Natural killer cell treated with Interleukin-12 subunit alpha and Interleukin-12 subunit beta and Interleukin-15 and Interleukin-18, amount 100 ng/mL, for 72 hours (primary cell): ENCODE data around the gene TIMM22. TPM values are rescaled to one million over a fixed set of nuclear protein-coding genes. Genes with fewer than 3 reads are reported as not detected.
"Not testable (repeated sequence)": the region's sequence is repeated elsewhere in the genome, so short reads cannot be mapped to it uniquely, and the experiment has no call there.

Experiments
- ATAC-seq, 2 donors: fragments of 150-1000 bp; cut with Tn5 transposase in 1 of 2; sonication (Bioruptor Pico), chemical (Tn5 transposase) in 1 of 2; 2 replicates each; pipeline ENCODE4 v1.10.0; 2021
- DNase-seq: peaks from one replicate; pipeline ENCODE4 v3.0.0; 2022; ENCODE audit warnings: low spot score
- H3K27ac Mint-ChIP-seq, 2 donors: 1 replicate in 1 of 2; 2 replicates in 1 of 2; pipeline ENCODE4 v1.8.0; 2022; ENCODE audit warnings: mixed read lengths in 2 of 2, mild to moderate bottlenecking in 1 of 2, moderate library complexity in 1 of 2
- H3K27me3 Mint-ChIP-seq, 2 donors: 1 replicate in 1 of 2; 2 replicates in 1 of 2; pipeline ENCODE4 v1.8.0; 2022; ENCODE audit warnings: mixed read lengths in 2 of 2
- H3K36me3 Mint-ChIP-seq: one replicate; pipeline ENCODE4 v1.8.0; 2022; ENCODE audit warnings: mixed read lengths
- H3K4me1 Mint-ChIP-seq, 2 donors: 1 replicate in 1 of 2; 2 replicates in 1 of 2; pipeline ENCODE4 v1.8.0; 2022; ENCODE audit warnings: low read depth in 2 of 2, mixed read lengths in 2 of 2, mild to moderate bottlenecking in 1 of 2
- H3K4me3 Mint-ChIP-seq: one replicate; pipeline ENCODE4 v1.8.0; 2022; ENCODE audit warnings: mixed read lengths
- H3K9me3 Mint-ChIP-seq: 2 replicates; pipeline ENCODE4 v1.8.0; 2022; ENCODE audit warnings: mixed read lengths
- total RNA-seq, 2 donors: library from RNA; stranded (reverse); gene quantifications; one replicate each; pipeline ENCODE4 v1.2.3, GENCODE V29; 2022

Gene TIMM22
- total RNA-seq, 2 donors from 2014 or later: 12.7 to 19.8 TPM

GRCh38 chr17:979212-979538 is 17.8 kb upstream of the TIMM22 start:
- peaks cover 8 to 16% of the 10 kb centered on the region in 2 donors for H3K4me1 Mint-ChIP-seq

GRCh38 chr17:979539-980405 is 17.2 kb upstream of the TIMM22 start, which contains the start of gene NXN:
TSS of gene NXN (minus strand) at chr17:979776.
- Mint-ChIP-seq H3K9me3 (no peaks in the 10 kb centered on the region), H3K27me3 (peaks cover 16 to 26% of the 10 kb centered on the region in 2 donors), H3K27ac (no peak within 1 kb of the TSS), H3K4me1 (peaks cover 8 to 16% of the 10 kb centered on the region in 2 donors), H3K4me3 (peak within 1 kb of the TSS; percentile 85), H3K36me3 (no peaks in the 10 kb centered on the region)
- ATAC-seq (peak; percentile 95 to 97), DNase-seq (peak; percentile 92)

More at GRCh38 chr17:979212-979538, 17.8 kb upstream of the TIMM22 start:
- Mint-ChIP-seq H3K9me3 (no peaks in the 10 kb centered on the region), H3K36me3 (no peaks in the 10 kb centered on the region), H3K4me3 (no peak overlapping the region), H3K27me3 (peaks cover 19 to 32% of the 10 kb centered on the region in 2 donors), H3K27ac (no peak overlapping the region)
- DNase-seq: no peak
- ATAC-seq: no peak

- peaks cover 14 to 23% of the 10 kb centered on the region in 2 donors for H3K27me3 Mint-ChIP-seq
Measured at GRCh38 chr17:980406-981291, 16.3 kb upstream of the TIMM22 start.

GRCh38 chr17:981292-981658 is 15.7 kb upstream of the TIMM22 start:
- Mint-ChIP-seq H3K36me3 (no peaks in the 10 kb centered on the region), H3K27me3 (peaks cover 11 to 20% of the 10 kb centered on the region in 2 donors), H3K9me3 (no peaks in the 10 kb centered on the region), H3K4me3 (peak overlapping the region; percentile 63), H3K27ac (no peak overlapping the region), H3K4me1 (peaks cover 8 to 16% of the 10 kb centered on the region in 2 donors)
- ATAC-seq (no peak), DNase-seq (no peak)

More at GRCh38 chr17:980406-981291, 16.3 kb upstream of the TIMM22 start:
- Mint-ChIP-seq H3K9me3 (no peaks in the 10 kb centered on the region), H3K27ac (no peak overlapping the region), H3K4me1 (peaks cover 8 to 16% of the 10 kb centered on the region in 2 donors), H3K4me3 (peak overlapping the region; percentile 85), H3K36me3 (no peaks in the 10 kb centered on the region)
- peak; percentile 45 to 53 for ATAC-seq
- DNase-seq: peak; percentile 68

- Mint-ChIP-seq H3K27me3 (no peaks in the 10 kb centered on the region), H3K36me3 (no peaks in the 10 kb centered on the region), H3K9me3 (no peaks in the 10 kb centered on the region), H3K4me1 (peaks cover 4 to 11% of the 10 kb centered on the region in 2 donors), H3K4me3 (no peak overlapping the region), H3K27ac (no peak overlapping the region)
- ATAC-seq (no peak), DNase-seq (no peak)
Measured at GRCh38 chr17:983921-984320, 13.0 kb upstream of the TIMM22 start.

- H3K27ac Mint-ChIP-seq: no peak overlapping the region
- no peak for DNase-seq
- ATAC-seq: no peak
Measured at GRCh38 chr17:986322-986929, 10.5 kb upstream of the TIMM22 start.

GRCh38 chr17:987931-988330 is 9.0 kb upstream of the TIMM22 start:
- no peak for DNase-seq
- Mint-ChIP-seq H3K9me3 (no peaks in the 10 kb centered on the region), H3K27ac (no peak overlapping the region), H3K4me3 (no peak overlapping the region), H3K4me1 (no peaks in the 10 kb centered on the region), H3K27me3 (no peaks in the 10 kb centered on the region), H3K36me3 (no peaks in the 10 kb centered on the region)
- no peak for ATAC-seq

More at GRCh38 chr17:986322-986929, 10.5 kb upstream of the TIMM22 start:
- Mint-ChIP-seq H3K4me1 (no peaks in the 10 kb centered on the region), H3K9me3 (no peaks in the 10 kb centered on the region), H3K4me3 (no peak overlapping the region), H3K27me3 (no peaks in the 10 kb centered on the region), H3K36me3 (no peaks in the 10 kb centered on the region)

- Mint-ChIP-seq H3K27me3 (no peaks in the 10 kb centered on the region), H3K36me3 (peaks cover 4% of the 10 kb centered on the region), H3K4me1 (no peaks in the 10 kb centered on the region), H3K9me3 (peaks cover 6% of the 10 kb centered on the region), H3K4me3 (no peak overlapping the region), H3K27ac (no peak overlapping the region)
- no peak for DNase-seq
- ATAC-seq: no peak
Measured at GRCh38 chr17:988561-988960, 8.4 kb upstream of the TIMM22 start.

- Mint-ChIP-seq H3K27ac (no peak overlapping the region), H3K9me3 (peaks cover 13% of the 10 kb centered on the region), H3K4me3 (no peak overlapping the region), H3K36me3 (peaks cover 13% of the 10 kb centered on the region), H3K27me3 (no peaks in the 10 kb centered on the region), H3K4me1 (peaks cover 7 to 10% of the 10 kb centered on the region in 2 donors)
- DNase-seq: no peak
- no peak for ATAC-seq
Measured at GRCh38 chr17:992933-993332, 4.0 kb upstream of the TIMM22 start.

- not testable (repeated sequence) for H3K27me3 Mint-ChIP-seq, H3K4me3 Mint-ChIP-seq, DNase-seq, ATAC-seq, H3K27ac Mint-ChIP-seq
- Mint-ChIP-seq H3K9me3 (peaks cover 13% of the 10 kb centered on the region), H3K4me1 (peaks cover 21 to 25% of the 10 kb centered on the region in 2 donors), H3K36me3 (peaks cover 15% of the 10 kb centered on the region)
Measured at GRCh38 chr17:995324-995723, 1.6 kb upstream of the TIMM22 start.

GRCh38 chr17:998111-998510 is 1.2 kb downstream of the TIMM22 start:
- H3K27me3 Mint-ChIP-seq: no peaks in the 10 kb centered on the region
- H3K9me3 Mint-ChIP-seq: peaks cover 12% of the 10 kb centered on the region
- H3K4me3 Mint-ChIP-seq: peak overlapping the region; percentile 96
- ATAC-seq (no peak), DNase-seq (no peak)
- H3K36me3 Mint-ChIP-seq: peaks cover 25% of the 10 kb centered on the region
- H3K27ac Mint-ChIP-seq: peak overlapping the region; percentile 96 to 97
- peaks cover 28 to 33% of the 10 kb centered on the region in 2 donors for H3K4me1 Mint-ChIP-seq

- H3K4me1 Mint-ChIP-seq: peaks cover 33 to 34% of the 10 kb centered on the region in 2 donors
- H3K4me3 Mint-ChIP-seq: no peak overlapping the region
- ATAC-seq (no peak), DNase-seq (no peak)
- no peak overlapping the region for H3K27ac Mint-ChIP-seq
- H3K36me3 Mint-ChIP-seq: peaks cover 12% of the 10 kb centered on the region
- no peaks in the 10 kb centered on the region for H3K27me3 Mint-ChIP-seq
- no peaks in the 10 kb centered on the region for H3K9me3 Mint-ChIP-seq
Measured at GRCh38 chr17:1000597-1001461, 3.9 kb downstream of the TIMM22 start.
